HG03354 (cell line): ENCODE results near the gene TLR4.

Experiments
- ATAC-seq: cut with Tn5 transposase; IDR thresholded peaks from one replicate; pipeline ENCODE4 v1.9.1; 2021; ENCODE audit warnings: mild to moderate bottlenecking; ENCODE audit not compliant: unreplicated experiment, poor library complexity, severe bottlenecking

The TLR4 gene

GRCh38 chr9:117739624-117740347 is 35.6 kb downstream of the TLR4 start:
- ATAC-seq, result no peak

DNA sequence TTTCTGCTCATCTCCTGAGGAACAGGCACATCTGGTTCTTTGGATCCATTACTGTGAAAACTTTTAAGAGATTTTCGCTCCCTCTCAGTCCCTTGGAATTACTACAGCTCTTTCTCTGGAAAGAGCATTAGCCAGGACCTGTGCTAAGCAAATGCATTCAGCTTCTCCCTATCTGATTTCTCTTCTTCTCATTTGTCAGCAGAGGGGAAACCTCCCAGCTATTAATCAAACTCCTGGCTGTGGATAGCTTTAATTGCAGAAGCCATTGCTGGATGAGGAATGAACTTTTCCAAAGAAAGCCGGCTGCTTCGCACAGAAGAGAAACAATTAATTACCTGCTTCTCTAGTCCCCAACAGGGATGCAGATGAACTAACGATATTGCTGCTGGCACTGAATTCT is 37.9 kb downstream of the TLR4 start:
- no peak for ATAC-seq

DNA sequence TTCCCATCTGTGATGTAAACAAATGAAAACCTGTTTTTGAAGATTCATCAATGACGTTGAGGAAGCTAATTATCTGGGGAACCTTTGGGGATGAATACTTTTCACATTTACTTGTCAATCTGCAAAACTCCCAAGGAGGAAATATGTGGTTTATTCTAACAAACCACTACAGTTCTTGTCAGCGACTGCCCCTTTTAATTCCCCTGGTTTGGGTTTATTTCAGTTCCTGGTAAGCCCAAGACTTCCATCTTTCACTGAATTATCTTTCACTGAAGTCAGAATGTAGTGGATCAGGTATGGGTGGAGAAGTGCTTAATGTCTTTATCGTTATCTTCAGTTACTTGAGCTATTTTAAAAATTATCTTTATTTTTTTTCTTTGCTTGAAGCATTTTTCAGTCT is 40.2 kb downstream of the TLR4 start:
- no peak for ATAC-seq

DNA sequence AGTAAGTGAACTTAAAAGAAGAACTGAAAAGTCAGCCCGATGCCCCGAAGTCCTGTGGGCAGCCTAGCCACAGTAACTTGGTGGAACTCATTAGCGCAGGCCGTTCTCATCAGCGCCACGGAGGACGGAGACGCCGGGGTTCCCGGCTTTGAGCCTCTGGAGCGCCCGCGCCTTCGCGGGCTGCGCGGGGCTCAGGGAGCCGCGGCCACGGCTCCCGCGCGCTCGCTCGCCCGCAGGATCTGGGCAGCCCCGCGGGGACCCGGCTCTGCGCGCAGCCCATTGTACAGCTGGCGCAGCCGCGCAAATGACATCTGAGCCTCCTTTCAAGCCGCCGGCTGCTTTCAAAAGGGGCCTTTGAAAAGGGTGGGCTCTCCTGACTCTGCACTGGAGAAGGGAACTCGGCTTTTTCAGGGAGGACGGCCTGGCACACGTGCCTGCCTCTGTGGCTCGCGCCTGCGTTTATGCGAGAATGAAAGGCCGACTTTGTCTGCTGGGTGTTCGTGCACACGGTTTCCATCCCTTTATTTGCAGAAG is 40.7 kb downstream of the TLR4 start:
- ATAC-seq, result no peak

GRCh38 chr9:117745598-117745997 is 41.4 kb downstream of the TLR4 start:
- no peak for ATAC-seq

GRCh38 chr9:117746263-117746662 is 42.1 kb downstream of the TLR4 start:
- ATAC-seq, result no peak

- no peak for ATAC-seq
Observed at GRCh38 chr9:117747386-117747970, 43.3 kb downstream of the TLR4 start.

DNA sequence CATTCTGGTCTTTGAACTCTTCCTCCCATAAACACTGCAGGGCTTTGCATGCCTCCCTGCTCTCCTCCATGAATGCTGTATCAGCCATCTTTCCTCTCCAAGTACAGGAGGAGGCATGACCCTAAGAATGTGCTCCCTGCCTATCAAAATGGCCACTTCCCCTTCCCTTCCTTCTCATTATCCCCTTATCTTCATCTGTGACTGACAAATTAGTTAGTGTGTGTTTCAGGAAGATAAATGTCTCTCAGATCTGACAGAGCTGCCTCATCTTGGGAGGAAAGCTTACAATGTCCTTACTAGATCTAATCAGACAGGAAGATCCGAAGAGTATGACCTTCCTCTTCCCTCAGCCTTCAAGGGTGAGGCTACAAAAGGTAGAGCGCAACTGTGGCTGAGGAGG is 46.2 kb downstream of the TLR4 start:
- no peak for ATAC-seq

DNA sequence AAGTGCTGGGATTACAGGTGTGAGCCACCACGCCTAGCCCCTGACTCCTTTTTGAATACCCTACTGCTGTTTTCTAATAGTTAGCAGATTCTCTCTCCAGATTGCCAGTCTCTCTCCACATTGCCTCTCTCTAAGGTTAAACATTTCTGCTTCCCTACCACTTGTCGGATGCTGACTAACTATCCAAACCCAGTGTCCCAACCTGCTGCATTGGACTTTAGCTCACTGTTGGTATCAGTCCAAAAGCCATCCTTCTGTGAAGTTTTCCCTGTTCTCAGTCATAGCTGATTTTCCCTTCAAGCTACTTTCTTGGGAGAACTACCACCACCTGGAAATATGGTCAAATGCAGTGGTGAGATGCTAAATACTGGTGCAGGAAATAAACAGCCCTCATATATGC is 48.7 kb downstream of the TLR4 start:
- ATAC-seq, result no peak

DNA sequence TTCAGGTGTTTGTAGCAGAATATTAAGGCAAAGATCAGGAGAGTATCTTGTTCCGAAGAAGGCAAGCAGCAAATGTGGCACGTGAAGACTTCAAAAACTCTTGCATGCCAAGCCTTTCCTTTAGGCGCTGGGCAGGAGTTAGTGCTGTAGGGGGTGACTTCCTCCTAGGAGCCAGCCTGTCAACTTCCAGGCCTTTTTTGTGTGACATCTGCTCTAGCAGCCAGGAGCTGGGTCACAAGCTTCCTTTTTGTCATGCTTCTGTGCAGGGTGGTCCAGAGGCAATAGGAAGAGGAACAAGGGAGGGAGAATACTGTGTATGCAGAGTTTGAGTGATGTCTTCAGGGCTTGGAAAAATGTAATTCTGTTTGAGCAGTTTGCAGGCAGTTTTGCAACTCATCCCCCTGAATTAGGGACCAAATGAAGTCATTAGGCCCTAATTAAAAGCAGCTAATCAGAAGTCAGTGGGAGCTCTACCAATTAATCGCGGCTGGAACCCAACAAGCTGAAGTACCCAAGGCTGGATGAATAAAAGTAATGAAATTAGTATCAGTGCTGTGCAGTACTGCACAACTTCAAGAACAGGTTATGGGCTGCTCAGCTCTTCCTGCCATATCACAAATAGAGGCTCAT is 53.5 kb downstream of the TLR4 start:
- ATAC-seq, result no peak

GRCh38 chr9:117763314-117763713 is 59.1 kb downstream of the TLR4 start:
- ATAC-seq, result no peak

GRCh38 chr9:117768750-117769395 is 64.7 kb downstream of the TLR4 start:
- no peak for ATAC-seq

DNA sequence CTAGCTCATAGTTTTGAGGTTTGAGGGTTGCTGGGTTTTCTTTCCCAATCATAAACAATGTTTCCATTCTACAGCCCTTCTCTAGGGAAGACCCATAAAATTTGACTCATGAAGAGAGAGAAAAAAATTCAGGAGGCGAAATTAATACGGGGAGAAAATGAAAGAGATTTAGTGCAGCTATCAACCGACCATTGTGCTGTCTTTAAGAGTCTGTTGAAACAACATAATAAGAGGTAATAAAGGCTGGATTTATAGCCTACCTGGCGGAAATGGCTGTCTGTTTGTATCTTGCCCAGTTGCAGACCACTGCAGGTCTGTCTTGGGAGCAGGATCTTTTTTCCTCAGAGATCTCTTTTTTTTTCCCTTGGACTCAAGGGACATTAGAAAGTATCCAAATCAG is 66.9 kb downstream of the TLR4 start:
- no peak for ATAC-seq

- no peak for ATAC-seq
Observed at GRCh38 chr9:117772960-117773359, 68.8 kb downstream of the TLR4 start.
